HG03095 (cell line): ENCODE measurements around the gene ZNF133.
A peak's percentile ranks its signal among the peaks of the same experiment; 100 is the strongest.
"Not testable (repeated sequence)": the region's sequence is repeated elsewhere in the genome, so short reads cannot be mapped to it uniquely, and the experiment has no call there.

Source experiments
- ATAC-seq: cut with Tn5 transposase; IDR thresholded peaks from one replicate; pipeline ENCODE4 v1.9.1; 2021; ENCODE audit warnings: moderate library complexity; ENCODE audit not compliant: unreplicated experiment

Gene ZNF133

DNA sequence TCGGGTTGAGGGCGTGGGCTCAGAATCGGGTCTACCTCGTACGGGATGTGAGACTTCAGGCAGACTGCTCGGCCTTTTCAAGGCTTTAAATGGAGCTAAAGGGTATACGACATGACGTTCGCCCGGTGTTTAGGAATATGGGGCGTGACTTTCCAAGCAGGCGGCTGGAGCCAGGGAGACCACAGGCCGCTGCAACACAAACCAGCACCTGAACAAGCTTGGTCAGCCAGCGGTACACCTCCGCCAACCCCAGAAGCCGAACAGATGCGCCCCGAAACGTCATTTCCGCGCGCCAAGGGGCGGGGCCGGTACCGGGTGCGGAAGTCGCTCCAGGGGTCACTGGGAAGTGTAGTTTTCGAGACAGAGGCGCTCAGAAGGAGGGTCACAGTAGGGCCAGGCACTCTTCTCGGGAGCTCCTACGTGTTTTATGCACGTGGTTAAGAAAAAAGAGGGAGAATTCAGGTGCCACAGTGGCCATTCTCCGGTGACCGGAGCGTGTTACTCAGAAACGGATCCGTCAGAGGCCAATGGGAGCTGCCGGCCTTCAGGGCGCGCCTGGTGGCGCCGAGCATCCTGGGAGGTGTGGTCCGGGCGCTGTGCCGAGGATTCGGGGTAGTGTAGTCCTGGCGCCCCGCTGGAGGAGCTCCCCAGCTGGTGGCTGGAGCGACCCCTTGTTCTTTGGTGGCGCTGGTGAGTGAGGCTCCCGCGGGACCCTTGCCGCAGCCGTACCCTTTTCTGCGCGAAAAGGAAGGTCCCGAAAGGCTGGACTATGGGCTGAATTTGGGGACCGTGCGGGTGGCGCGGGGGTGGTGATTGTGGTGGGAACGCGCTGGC lies at the start of gene ZNF133:
TSS of gene ZNF133 (plus strand) at position 613 of the 834 bp plus-strand sequence. CDS start 17,160 bp downstream, outside the sequence.
- peak; percentile 96 for ATAC-seq

- no peak for ATAC-seq
Measured at GRCh38 chr20:18240997-18241396, 47.3 kb upstream of the ZNF133 start.

DNA sequence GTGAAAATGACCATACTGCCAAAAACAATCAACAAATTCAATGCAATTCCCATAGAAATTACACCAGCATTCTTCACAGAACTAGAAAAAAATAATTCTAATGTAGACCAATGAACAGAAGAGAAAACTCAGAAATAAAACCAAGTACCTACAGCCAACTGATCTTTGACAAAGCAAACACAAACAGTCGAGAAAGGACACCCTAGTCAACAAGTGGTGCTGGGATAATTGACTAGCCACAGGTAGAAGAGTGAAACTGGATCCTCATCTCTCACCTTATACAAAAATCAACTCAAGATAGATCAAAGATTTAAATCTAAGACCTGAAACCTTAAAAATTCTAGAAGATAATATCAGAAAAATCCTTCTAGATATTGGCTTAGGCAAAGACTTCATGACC lies 44.5 kb upstream of the ZNF133 start:
- no peak for ATAC-seq

- not testable (repeated sequence) for ATAC-seq
Measured at GRCh38 chr20:18248545-18248944, 39.8 kb upstream of the ZNF133 start.

DNA sequence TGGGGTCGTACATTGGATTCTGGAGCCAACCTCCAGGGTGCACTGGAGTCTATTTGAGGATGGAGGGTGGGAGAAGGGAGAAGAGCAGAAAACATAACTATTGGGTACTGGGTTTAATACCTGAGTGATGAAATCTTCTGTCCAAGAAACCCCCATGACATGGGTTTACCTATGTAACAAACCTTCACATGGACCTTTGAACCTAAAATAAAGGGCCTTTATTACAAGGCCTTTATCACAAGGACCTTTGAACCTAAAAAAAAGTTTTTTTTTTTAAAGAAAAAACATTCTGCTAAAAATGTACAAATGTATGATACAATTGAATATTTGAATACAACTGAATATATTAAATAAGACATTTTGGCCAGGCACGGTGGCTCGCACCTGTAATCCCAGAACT lies 38.1 kb upstream of the ZNF133 start:
- ATAC-seq: no peak

DNA sequence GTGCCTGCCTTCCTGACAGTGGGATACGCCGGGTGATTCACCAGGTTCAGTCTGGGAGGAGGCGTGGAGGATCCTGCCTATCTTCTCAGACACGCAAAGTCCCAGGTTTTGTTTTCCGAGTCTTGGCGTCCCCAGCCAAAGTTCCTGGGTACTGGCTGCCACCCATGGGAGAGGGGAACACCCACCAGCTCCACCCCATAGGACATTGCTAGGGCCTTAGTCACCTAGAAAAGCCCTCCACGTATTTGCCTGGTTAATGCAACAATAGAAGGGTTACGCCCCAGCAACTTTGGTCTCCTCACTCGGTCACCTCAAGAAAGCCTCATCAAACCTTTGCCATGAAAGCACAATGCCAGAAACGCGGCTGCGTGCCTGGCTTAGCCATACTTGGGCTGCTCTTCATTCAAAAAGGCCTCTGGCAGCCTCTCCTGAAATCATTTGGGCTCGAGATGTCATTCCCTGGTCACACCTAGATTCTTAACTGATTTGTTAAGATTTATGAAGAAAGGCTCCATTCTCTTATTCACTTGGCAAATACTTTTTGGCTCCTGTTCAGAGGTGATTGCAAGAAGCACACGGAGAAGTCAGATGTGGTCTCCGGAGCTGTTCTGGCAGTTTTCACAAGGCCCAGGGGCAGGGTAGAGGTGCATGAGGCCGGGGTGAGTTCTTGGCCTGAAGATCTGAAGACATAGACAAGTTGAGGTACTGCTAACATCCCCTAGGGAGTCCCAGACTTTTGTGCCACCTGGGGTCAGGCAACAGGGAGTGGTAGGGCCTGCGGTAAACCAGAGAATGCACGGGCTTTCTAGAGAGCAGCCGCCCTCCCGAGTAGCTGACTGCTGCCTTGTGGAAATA lies 35.5 kb upstream of the ZNF133 start:
- ATAC-seq: no peak

DNA sequence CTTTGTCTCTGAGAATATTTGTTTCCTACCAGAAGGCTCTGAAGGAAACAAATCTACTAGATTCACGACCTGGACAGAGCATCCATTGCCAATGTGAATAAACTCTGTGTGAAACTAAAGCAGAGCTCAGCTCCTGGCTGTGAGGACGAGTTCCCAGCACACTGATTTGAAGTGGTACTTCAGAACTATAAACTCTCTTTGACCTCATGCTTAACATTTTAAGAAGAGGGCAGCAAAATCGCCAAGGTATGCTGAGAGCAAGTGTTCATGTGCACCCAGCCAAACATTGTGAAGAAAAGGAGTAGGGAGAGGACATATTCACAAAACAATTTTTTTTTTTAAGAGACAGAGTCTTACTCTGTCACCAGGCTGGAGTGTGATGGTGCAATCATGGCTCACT lies 33.7 kb upstream of the ZNF133 start:
- no peak for ATAC-seq

DNA sequence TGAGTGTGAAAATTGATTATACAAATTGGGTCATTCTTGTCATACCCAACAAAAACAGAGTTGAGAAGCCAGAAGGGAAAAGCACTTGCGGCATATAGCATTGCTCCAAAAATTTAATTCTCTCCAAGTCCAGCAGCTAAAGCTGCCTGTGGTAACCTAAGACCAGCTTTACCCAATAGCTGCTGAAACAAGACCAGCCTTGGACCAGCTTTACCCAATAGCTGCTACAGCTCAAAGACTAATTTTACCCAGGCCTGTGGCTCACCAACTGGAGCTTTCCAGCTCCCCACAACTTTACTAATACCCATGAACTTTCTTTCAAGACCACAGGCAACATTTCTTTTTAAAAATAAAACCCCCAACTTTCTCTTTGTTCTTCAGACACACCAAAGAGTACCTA lies 32.8 kb upstream of the ZNF133 start:
- ATAC-seq: no peak

DNA sequence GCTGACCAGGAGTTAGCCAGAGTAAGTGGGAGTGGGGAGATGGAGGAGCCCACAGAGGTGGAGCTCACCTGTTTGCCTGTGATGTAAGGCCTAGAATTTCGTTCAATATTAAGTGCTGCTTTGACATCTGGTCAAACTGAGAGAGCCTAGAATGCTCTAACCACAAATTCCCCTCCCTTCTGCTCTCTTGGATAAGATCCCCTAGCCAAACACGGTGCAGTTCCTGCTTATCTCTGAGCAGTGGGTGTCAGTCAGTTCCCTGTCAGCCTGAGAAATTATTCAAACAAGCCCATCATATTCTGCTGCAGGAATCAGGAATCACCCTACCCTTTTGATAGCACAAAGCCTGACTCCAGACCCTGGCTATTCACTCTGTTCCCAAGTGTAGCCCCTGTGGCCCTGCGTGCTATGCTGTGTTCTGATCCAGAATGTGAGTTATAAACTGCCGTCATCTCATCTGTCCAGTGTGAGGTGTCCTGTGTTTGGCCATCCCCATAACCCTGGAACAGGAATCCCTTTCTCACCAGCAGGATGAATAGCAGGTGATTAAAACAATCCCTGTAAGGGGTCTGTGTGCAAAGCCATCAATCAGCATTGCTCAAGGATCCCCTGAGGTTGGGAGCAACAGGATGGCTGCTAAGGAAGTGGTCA lies 31.8 kb upstream of the ZNF133 start:
- no peak for ATAC-seq

GRCh38 chr20:18258126-18258860 lies 30.0 kb upstream of the ZNF133 start:
- ATAC-seq: no peak

DNA sequence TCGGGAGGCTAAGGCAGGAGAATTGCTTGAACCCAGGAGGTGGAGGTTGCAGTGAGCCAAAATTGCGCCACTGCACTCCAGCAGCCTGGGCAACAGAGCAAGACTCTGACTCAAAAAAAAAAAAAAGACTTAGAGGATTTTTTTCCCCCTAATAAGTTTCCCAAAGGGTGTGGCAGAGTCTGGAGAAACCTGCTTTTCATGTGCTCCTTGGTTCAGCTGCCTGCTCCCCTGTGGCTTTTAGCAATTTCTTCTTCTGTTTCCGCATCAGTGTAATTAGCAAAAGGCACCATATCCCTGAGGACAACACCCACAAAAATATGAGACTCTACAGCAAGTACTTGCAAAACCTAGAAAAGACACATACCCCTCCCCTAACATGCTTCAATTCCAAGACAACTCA lies 28.6 kb upstream of the ZNF133 start:
- no peak for ATAC-seq

GRCh38 chr20:18263723-18264122 lies 24.6 kb upstream of the ZNF133 start:
- ATAC-seq: no peak

DNA sequence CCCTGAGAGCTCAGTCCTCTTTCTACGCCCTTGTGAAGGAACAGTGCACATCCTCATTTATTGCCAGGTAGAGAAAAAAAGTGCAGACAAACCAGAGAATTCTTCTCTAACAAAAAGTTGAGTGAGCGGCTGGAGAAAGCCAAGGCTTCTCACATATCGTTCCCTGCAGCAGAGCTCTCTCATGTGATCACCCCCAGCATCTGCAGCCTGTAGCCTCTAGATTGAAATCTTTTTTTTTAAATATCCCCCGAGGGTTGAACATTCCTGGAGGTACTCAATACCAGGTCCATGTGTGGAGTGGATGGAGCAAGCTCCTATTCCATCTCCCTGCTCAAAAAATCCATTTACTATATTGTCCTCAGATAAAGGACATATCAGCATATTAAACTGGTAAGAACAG lies 22.9 kb upstream of the ZNF133 start:
- ATAC-seq: no peak

- no peak for ATAC-seq
Measured at GRCh38 chr20:18266282-18266681, 22.0 kb upstream of the ZNF133 start.

DNA sequence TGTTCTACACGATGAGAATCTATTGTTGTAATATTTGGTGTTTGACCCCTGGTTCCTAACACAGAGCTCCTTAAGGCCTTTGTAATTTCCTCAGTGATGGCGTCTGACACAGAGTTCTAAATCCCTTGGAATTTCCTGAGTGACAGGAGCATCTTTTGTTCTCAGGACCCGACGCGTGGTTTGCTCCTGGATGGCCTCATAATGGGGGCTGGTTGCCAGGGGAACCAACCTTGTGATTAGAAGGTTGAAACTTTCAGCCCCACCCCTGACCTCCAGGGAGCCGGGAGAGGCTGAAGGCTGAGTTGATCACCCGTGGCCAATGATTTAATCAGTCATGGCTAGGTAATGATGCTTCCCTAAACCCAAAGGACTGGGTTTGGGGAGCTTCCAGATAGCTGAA lies 20.5 kb upstream of the ZNF133 start:
- no peak for ATAC-seq

DNA sequence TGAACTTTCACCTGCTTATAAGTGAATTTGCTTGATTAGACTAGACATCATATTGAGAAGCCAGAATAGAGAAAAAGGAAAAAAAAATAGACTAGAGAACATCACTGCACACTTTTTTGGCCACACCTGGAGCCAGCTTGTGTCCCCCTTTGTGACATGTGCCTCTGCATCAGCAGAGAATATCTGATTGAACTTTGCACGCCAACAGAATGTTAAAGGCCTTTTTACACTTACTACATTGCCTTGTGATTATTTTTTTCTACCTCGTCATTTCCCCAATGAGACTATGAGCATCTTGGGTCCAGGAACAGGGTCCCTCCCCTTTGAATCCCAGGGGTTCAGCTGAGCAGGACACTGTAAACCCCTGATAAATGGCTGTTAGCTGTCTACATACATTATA lies 17.2 kb upstream of the ZNF133 start:
- no peak for ATAC-seq

DNA sequence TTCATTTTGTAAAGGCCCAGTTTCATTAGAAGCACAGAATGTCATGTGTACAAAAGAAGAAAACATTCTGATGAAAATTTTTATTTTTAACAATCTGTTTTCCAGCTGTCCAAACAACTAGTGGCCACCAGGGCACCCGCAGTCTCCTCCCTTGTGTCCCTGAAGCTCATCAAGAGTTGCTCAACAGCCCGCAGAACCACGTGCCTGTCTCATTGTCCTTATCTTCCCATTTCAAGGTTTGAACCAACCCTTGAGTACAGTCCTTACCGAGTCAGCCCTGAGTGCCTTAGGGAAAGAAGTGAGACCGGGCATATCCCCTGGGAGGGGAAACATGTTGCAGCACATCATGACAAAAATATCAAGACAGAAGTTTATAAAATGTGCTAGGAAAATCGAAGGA lies 15.9 kb upstream of the ZNF133 start:
- ATAC-seq: no peak

GRCh38 chr20:18273738-18274137 lies 14.6 kb upstream of the ZNF133 start:
- ATAC-seq: no peak

DNA sequence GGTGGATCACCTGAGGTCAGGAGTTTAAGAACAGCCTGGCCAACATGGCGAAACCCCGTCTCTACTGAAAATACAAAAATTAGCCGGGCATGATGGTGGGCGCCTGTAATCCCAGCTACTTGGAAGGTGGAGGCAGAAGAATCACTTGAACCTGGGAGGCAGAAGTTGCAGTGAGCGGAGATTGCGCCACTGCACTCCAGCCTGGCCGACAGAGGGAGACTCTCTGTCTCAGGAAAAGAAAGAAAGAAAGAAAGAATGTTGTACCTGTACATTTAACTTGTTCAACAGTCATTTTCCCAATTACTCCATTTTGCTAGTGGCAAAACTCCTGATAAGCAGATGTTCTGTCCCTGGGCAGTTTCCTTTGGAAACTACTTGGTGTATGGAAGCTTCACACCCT lies 12.4 kb upstream of the ZNF133 start:
- ATAC-seq: not testable (repeated sequence)

DNA sequence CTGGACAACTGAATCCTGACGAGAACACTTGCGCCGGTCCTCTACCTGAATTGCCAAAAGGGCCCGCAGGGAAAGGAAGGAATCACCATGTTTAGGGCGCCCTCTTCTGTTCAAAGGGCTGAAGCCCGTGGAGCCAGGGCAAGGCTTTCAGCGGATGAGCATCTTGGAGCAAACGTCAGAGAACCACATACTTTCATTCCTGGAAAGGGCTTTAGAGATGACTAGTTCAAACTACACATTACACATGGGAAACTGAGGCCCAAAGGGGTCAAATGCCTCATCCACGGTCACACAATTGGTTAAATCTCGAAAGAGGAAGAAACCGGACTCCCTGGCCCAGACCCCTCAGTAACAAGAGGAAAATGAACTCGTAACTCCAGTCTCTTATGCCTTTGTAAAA lies 11.5 kb upstream of the ZNF133 start:
- no peak for ATAC-seq

DNA sequence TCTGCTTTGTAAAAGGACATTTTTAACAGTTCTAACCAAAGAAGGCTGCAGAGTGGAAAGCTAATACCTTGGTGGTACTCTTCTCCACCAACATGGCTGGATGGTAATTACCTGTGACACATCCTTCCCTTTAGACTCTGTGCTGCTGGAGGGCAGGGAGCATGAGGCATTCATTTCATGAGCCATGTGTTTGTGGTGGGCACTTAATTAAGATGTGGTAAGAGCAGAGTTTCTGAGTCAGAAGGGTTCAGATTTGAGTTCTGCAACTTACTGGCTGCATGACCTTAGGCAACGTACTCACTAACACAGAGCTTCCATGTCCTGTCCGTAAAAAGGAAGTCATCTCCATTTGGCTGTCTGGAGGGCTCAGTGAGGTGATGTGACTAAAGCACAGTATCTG lies 9.1 kb upstream of the ZNF133 start:
- ATAC-seq: no peak
